ENCODE results near the gene RBM20.

Gene RBM20

GRCh38 chr10:110825508-110825907 lies 181.4 kb downstream of the RBM20 start:
- DNase-seq (ENCODE audit: extremely low read depth, low read depth), result no peak
- no peak overlapping the region for H3K4me3 ChIP-seq (replicated peaks; ENCODE audit: low read depth, low read length)
- TF ChIP-seq, protein P1, sequence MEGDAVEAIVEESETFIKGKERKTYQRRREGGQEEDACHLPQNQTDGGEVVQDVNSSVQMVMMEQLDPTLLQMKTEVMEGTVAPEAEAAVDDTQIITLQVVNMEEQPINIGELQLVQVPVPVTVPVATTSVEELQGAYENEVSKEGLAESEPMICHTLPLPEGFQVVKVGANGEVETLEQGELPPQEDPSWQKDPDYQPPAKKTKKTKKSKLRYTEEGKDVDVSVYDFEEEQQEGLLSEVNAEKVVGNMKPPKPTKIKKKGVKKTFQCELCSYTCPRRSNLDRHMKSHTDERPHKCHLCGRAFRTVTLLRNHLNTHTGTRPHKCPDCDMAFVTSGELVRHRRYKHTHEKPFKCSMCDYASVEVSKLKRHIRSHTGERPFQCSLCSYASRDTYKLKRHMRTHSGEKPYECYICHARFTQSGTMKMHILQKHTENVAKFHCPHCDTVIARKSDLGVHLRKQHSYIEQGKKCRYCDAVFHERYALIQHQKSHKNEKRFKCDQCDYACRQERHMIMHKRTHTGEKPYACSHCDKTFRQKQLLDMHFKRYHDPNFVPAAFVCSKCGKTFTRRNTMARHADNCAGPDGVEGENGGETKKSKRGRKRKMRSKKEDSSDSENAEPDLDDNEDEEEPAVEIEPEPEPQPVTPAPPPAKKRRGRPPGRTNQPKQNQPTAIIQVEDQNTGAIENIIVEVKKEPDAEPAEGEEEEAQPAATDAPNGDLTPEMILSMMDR (IDR thresholded peaks at IDR 0.05; ENCODE audit: low read depth, low read length, missing control alignments), result no peak

GRCh38 chr10:110827410-110827809 lies 183.3 kb downstream of the RBM20 start:
- DNase-seq (ENCODE audit: extremely low read depth, low read depth), result no peak
- H3K4me3 ChIP-seq (replicated peaks; ENCODE audit: low read depth, low read length), result no peak overlapping the region
- TF ChIP-seq, protein P1 (IDR thresholded peaks at IDR 0.05; ENCODE audit: low read depth, low read length, missing control alignments), result no peak

GRCh38 chr10:110827875-110828274 lies 183.7 kb downstream of the RBM20 start:
- TF ChIP-seq, protein P1 (IDR thresholded peaks at IDR 0.05; ENCODE audit: low read depth, low read length, missing control alignments), result no peak
- no peak for DNase-seq (ENCODE audit: extremely low read depth, low read depth)
- H3K4me3 ChIP-seq (replicated peaks; ENCODE audit: low read depth, low read length), result no peak overlapping the region

DNA sequence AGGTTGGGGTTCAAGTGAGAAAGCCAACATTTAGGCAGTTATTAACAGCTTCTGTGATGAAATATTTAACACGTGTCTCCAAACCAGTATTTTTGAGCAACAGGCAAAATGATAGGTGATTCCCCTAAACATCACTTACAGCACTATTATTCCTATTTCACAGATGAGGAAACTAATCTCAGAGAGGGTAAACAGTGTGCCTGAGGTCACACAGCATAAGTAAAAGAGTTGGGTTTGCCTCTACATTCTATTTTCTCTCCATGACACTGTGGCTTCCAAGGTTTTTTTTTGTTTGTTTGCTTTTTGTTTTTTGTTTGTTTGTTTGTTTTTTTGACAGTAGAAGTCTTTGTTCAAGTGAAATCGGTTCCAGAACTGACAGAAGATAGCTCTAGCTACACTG lies 184.4 kb downstream of the RBM20 start:
- no peak overlapping the region for H3K4me3 ChIP-seq (replicated peaks; ENCODE audit: low read depth, low read length)
- DNase-seq (ENCODE audit: extremely low read depth, low read depth), result no peak
- TF ChIP-seq, protein P1 (IDR thresholded peaks at IDR 0.05; ENCODE audit: low read depth, low read length, missing control alignments), result no peak

- H3K4me3 ChIP-seq (replicated peaks; ENCODE audit: low read depth, low read length), result no peak overlapping the region
- DNase-seq (ENCODE audit: extremely low read depth, low read depth), result no peak
These were observed 185.7 kb downstream of the RBM20 start for GRCh38 chr10:110829721-110830410.

GRCh38 chr10:110833234-110833940 lies 189.3 kb downstream of the RBM20 start:
- no peak for DNase-seq (ENCODE audit: extremely low read depth, low read depth)
- no peak overlapping the region for H3K4me3 ChIP-seq (replicated peaks; ENCODE audit: low read depth, low read length)
- TF ChIP-seq, protein P1 (IDR thresholded peaks at IDR 0.05; ENCODE audit: low read depth, low read length, missing control alignments), result no peak

More at GRCh38 chr10:110829721-110830410, 185.7 kb downstream of the RBM20 start:
- TF ChIP-seq, protein P1 (IDR thresholded peaks at IDR 0.05; ENCODE audit: low read depth, low read length, missing control alignments), result no peak
